Breast epithelium (tissue), 3 donors: ENCODE data around the gene SMIM15.

Experiments
- CTCF ChIP-seq, 3 donors: fragments of 450-650 bp; IDR thresholded peaks; one replicate each; pipeline ENCODE4 v1.5.1; 2016 to 2017; ENCODE audit warnings: antibody characterized with exemption in 3 of 3, mild to moderate bottlenecking in 3 of 3, moderate library complexity in 3 of 3
- POLR2AphosphoS5 ChIP-seq, 3 donors: sonication (generic); formaldehyde crosslinking; IDR thresholded peaks; one replicate each; pipeline ENCODE4 v1.6.1; 2017; ENCODE audit warnings: antibody characterized with exemption in 3 of 3

- TF ChIP-seq POLR2AphosphoS5 (IDR thresholded peaks at IDR 0.05) = no peak
- no peak for TF ChIP-seq CTCF (IDR thresholded peaks at IDR 0.05)
These were observed 19.9 kb downstream of the SMIM15 start for GRCh38 chr5:61142391-61142790.
